HFF-Myc (cell line): ENCODE measurements around the gene EFCAB9.

Source experiments
- DNase-seq: peaks from one replicate; pipeline ENCODE4 v3.0.0-alpha.2; 2011; ENCODE audit warnings: low read depth; ENCODE audit errors: extremely low read depth
- H3K4me3 ChIP-seq: replicated peaks from 2 replicates; pipeline ENCODE4 v1.5.1; 2011; ENCODE audit warnings: low read depth, mild to moderate bottlenecking, control low read depth, low read length
- CTCF ChIP-seq: IDR thresholded peaks from 2 replicates; pipeline ENCODE4 v1.5.1; 2012; ENCODE audit warnings: mild to moderate bottlenecking, low read depth, low read length, control low read depth; ENCODE audit errors: missing control alignments

The EFCAB9 gene

GRCh38 chr5:172166030-172166826, 27.7 kb upstream of the EFCAB9 start:
- no peak overlapping the region for H3K4me3 ChIP-seq
- no peak for TF ChIP-seq CTCF

GRCh38 chr5:172167895-172168294, 26.1 kb upstream of the EFCAB9 start:
- no peak for DNase-seq
- TF ChIP-seq CTCF, result no peak
- H3K4me3 ChIP-seq, result no peak overlapping the region

More at GRCh38 chr5:172166030-172166826, 27.7 kb upstream of the EFCAB9 start:
- no peak for DNase-seq

GRCh38 chr5:172168311-172168710, 25.7 kb upstream of the EFCAB9 start:
- no peak for TF ChIP-seq CTCF
- DNase-seq, result no peak
- no peak overlapping the region for H3K4me3 ChIP-seq

- DNase-seq, result no peak
- no peak overlapping the region for H3K4me3 ChIP-seq
- no peak for TF ChIP-seq CTCF
Measured at GRCh38 chr5:172169216-172169615, 24.8 kb upstream of the EFCAB9 start.

GRCh38 chr5:172170251-172170701, 23.7 kb upstream of the EFCAB9 start:
- H3K4me3 ChIP-seq, result no peak overlapping the region
- TF ChIP-seq CTCF, result no peak
- DNase-seq, result no peak

GRCh38 chr5:172171118-172171517, 22.9 kb upstream of the EFCAB9 start:
- TF ChIP-seq CTCF, result no peak
- H3K4me3 ChIP-seq, result no peak overlapping the region
- no peak for DNase-seq
